ENCODE measurements around the gene MCRIP1. TPM values are rescaled to one million over a fixed set of nuclear protein-coding genes. Genes with fewer than 3 reads are reported as not detected.

Gene MCRIP1
- total RNA-seq, 1 donor from 2014 or later, result 106 TPM

- Mint-ChIP-seq H3K27me3 (ENCODE audit: low read depth, unreplicated experiment) (peaks cover 35% of the 10 kb centered on the region), H3K9me3 (ENCODE audit: unreplicated experiment) (peaks cover 6% of the 10 kb centered on the region), H3K27ac (ENCODE audit: unreplicated experiment) (no peak overlapping the region), H3K4me3 (ENCODE audit: unreplicated experiment) (no peak overlapping the region), H3K4me1 (ENCODE audit: low read depth, unreplicated experiment) (no peaks in the 10 kb centered on the region), H3K36me3 (ENCODE audit: low read depth, unreplicated experiment) (no peaks in the 10 kb centered on the region)
- no peak for DNase-seq (ENCODE audit: low read depth)
- H3K27me3 ChIP-seq (ENCODE audit: insufficient read depth, low read length), result peaks cover 28% of the 10 kb centered on the region
- H3K4me3 ChIP-seq (ENCODE audit: insufficient read depth, low read depth, low read length), result no peak overlapping the region
- no peak overlapping the region for H3K27ac ChIP-seq (ENCODE audit: low read depth, low read length)
- no peaks in the 10 kb centered on the region for H3K36me3 ChIP-seq (ENCODE audit: insufficient read depth, low read length)
- no peak overlapping the region for H3K4me2 ChIP-seq (ENCODE audit: low read length)
- no peaks in the 10 kb centered on the region for H3K79me2 ChIP-seq (ENCODE audit: insufficient read depth, low read length)
- peaks cover 2% of the 10 kb centered on the region for H3K9me3 ChIP-seq (ENCODE audit: insufficient read depth, low read depth, low read length)
- no peak for FAIRE-seq
- H3K4me1 ChIP-seq (ENCODE audit: insufficient read depth, low read length), result no peaks in the 10 kb centered on the region
- no peaks in the 10 kb centered on the region for H4K20me1 ChIP-seq (ENCODE audit: insufficient read depth, low read length)
- TF ChIP-seq EZH2 (IDR thresholded peaks at IDR 0.05; ENCODE audit: insufficient read depth, low read length), result no peak
- TF ChIP-seq, protein P1, sequence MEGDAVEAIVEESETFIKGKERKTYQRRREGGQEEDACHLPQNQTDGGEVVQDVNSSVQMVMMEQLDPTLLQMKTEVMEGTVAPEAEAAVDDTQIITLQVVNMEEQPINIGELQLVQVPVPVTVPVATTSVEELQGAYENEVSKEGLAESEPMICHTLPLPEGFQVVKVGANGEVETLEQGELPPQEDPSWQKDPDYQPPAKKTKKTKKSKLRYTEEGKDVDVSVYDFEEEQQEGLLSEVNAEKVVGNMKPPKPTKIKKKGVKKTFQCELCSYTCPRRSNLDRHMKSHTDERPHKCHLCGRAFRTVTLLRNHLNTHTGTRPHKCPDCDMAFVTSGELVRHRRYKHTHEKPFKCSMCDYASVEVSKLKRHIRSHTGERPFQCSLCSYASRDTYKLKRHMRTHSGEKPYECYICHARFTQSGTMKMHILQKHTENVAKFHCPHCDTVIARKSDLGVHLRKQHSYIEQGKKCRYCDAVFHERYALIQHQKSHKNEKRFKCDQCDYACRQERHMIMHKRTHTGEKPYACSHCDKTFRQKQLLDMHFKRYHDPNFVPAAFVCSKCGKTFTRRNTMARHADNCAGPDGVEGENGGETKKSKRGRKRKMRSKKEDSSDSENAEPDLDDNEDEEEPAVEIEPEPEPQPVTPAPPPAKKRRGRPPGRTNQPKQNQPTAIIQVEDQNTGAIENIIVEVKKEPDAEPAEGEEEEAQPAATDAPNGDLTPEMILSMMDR (IDR thresholded peaks at IDR 0.05; ENCODE audit: insufficient read depth, low read depth, low read length), result no peak
- H3K9ac ChIP-seq (ENCODE audit: low read length), result no peak overlapping the region
- no peak overlapping the region for H2AFZ ChIP-seq (ENCODE audit: low read depth, low read length)
Measured at GRCh38 chr17:81807210-81807719, 25.8 kb downstream of the MCRIP1 start.

GRCh38 chr17:81806461-81807209 lies 26.5 kb downstream of the MCRIP1 start:
- Histone ChIP-seq H3K27me3 (ENCODE audit: insufficient read depth, low read length) (peaks cover 32% of the 10 kb centered on the region), H3K79me2 (ENCODE audit: insufficient read depth, low read length) (no peaks in the 10 kb centered on the region), H3K9ac (ENCODE audit: low read length) (no peak overlapping the region), H3K4me3 (ENCODE audit: insufficient read depth, low read depth, low read length) (no peak overlapping the region), H3K9me3 (ENCODE audit: insufficient read depth, low read depth, low read length) (peaks cover 2% of the 10 kb centered on the region), H3K36me3 (ENCODE audit: insufficient read depth, low read length) (no peaks in the 10 kb centered on the region), H3K27ac (ENCODE audit: low read depth, low read length) (no peak overlapping the region), H2AFZ (ENCODE audit: low read depth, low read length) (no peak overlapping the region), H3K4me1 (ENCODE audit: insufficient read depth, low read length) (no peaks in the 10 kb centered on the region), H4K20me1 (ENCODE audit: insufficient read depth, low read length) (no peaks in the 10 kb centered on the region), H3K4me2 (ENCODE audit: low read length) (no peak overlapping the region)
- Mint-ChIP-seq H3K36me3 (ENCODE audit: low read depth, unreplicated experiment) (no peaks in the 10 kb centered on the region), H3K9me3 (ENCODE audit: unreplicated experiment) (peaks cover 6% of the 10 kb centered on the region), H3K4me1 (ENCODE audit: low read depth, unreplicated experiment) (no peaks in the 10 kb centered on the region), H3K27ac (ENCODE audit: unreplicated experiment) (no peak overlapping the region), H3K27me3 (ENCODE audit: low read depth, unreplicated experiment) (peaks cover 41% of the 10 kb centered on the region), H3K4me3 (ENCODE audit: unreplicated experiment) (no peak overlapping the region)
- FAIRE-seq (no peak), DNase-seq (ENCODE audit: low read depth) (no peak)
- TF ChIP-seq, protein P1 (IDR thresholded peaks at IDR 0.05; ENCODE audit: insufficient read depth, low read depth, low read length), result no peak
- no peak for TF ChIP-seq EZH2 (IDR thresholded peaks at IDR 0.05; ENCODE audit: insufficient read depth, low read length)

Measured in astrocyte (in vitro differentiated cells and primary cell).